HG03469 (cell line): ENCODE data around the gene SFXN5.

Source experiments
- ATAC-seq: cut with Tn5 transposase; IDR thresholded peaks from one replicate; pipeline ENCODE4 v1.9.1; 2021; ENCODE audit warnings: mild to moderate bottlenecking, moderate library complexity, moderate number of reproducible peaks; ENCODE audit not compliant: unreplicated experiment

The SFXN5 gene

DNA sequence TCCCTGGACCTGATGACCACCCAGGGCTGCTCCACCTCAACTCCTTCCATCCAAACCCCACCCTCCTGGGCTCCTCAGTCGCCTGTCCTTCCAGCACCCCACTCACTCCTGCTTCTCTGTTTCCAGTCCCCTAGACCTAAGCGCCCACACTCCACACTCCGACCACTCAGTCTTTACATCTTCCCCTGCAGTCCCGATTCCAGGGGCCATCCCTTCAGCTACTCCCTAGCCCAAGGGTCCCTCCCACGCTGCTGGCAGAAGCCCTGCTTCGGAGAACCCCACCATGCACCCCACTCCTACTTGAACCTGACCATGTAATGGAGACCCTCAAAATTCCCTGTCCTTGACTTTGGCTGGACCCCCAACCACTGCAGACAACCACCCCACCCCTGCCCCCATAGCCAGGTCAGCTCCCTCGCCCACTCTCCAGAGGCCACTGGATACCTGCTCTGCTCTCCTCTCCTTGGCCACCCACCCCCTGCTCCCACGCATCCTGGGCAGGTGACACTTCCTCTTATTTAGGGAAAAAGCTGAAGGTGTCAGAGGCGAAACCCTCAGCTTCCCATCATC is 126.0 kb downstream of the SFXN5 start:
- no peak for ATAC-seq

DNA sequence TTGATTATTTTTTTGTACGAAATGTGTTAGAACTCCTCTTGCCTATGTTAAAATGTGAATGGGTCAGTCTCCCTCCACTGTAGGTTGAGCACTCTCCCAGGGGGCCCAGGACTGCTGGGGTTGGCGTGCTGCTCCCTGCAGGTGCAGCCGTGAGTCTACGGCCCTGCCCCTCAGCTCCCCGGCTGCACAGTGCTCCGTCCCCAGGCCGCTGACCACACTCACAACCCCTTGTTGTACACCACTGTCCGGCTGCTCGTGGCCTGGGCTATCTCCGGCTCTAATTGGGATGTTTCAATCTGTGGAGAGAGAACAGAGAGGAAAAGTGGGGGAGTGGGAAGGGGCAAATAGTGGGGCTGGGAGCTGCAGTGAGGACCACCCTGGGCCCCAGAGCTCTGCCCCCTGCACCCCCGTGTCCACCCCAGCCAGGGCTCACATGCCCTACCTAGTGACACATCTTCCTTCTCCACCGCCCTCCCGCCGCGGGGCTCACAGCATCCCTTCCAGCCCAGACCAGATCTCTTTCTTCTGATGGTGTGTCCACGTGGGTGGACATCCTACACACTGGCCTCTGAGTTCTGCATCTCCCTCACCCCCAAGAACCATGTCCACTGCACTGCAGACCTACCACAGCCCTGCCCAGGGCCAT is 126.6 kb downstream of the SFXN5 start:
- no peak for ATAC-seq

DNA sequence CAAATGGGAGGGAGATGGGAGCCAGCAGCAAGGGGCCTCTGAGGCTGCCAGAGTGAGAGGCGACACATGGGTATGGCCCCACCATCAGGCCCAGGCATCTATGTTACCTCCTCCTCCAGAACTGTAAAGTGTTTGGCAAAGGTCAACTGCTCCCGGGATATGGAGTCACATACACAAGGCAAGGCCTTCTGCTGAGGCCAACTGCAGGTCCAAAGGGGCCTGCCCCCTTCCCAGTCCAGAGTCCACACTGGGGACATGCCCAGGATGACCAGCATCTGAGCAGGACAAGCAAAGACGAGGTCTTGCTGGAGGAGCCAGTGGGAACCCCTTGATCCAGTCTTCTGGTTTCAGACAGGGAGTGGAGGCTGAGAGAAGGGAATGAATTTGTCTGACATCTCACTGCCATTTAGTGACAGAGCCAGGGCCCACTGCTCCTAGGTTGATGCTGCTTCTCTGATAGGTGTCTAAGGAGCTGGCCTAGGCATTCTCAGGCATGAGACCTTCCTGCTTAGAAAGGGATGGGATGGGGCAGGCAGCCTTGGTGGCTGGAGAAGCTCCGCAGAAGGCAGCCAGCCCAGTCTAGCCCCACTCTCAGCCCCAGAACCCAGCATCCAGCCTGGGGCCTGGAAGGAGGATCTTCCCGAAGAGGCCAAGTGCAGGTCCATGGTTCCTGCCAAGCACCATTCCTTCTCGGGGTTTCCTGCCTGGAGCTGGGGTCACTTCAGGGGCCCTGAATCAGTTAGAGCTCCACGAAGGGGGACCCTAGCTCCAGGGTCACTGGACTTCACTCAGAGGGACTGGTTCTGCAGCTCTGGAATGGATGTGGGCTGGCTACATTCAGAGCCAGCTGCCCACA is 127.7 kb downstream of the SFXN5 start:
- no peak for ATAC-seq

DNA sequence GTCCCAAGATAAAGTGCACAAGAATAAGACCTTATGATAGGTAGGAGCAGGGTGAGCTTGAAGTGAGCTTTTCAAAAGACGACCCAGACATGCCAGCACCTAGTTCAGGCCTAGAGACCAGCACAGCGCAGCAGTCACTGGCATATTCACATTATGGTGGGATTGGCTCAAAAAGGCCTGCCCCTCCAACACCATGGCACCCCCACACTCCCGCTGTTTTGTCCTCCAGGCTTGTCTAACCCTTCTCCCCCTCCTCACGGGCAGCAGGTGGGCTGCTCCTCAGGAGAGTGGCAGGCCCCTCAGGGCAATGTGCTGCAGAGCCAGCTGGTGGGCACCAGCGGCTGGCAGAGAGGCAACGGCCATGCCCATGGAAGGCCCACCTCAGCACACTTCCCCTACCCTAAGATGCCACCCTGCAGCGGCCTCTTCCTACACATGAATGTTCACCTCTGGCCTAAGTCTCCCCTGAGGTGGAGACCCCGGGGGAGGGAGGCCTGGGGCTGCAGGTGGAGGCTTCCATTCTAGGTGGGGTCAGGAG is 128.6 kb downstream of the SFXN5 start:
- ATAC-seq = no peak

DNA sequence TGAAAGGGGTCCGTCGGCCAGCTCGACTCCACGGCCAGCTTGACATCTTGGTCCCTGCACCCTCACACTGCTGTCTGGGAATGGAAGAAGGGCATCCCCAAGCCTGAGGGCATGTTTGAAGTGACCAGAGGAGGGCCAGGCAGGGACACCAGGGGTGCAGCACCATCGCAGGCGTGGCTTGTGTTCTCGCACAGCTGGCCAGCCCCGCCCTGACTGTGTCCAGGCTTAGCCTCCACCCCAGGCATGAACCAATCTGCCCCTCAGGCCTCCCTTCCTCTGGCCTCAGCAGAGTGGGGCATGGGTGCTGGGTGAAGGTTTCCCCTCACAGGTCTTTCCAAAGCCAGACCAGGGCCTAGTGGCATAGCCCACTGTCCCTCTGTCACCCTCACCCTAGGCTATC is 129.2 kb downstream of the SFXN5 start:
- ATAC-seq = no peak

DNA sequence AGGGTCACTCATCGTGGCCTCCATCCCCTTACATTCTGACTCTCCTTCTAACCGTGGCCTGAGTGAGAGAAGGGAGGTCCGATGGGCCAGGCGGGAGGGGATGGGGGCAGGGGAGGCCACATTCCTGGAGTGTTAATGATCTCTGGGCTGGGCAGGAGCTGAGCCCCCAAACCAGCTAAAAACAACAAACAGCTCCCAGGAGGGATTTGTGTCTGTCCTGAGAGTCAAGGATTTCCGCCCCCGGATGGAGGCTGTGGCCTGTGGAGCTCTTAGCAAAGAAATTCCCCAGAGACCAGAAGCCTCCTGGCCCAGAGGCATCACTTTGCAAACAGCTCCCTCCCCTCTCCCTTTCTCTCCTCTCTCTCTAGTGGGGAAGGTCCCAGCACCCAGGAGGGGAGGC is 130.7 kb downstream of the SFXN5 start:
- ATAC-seq = no peak

DNA sequence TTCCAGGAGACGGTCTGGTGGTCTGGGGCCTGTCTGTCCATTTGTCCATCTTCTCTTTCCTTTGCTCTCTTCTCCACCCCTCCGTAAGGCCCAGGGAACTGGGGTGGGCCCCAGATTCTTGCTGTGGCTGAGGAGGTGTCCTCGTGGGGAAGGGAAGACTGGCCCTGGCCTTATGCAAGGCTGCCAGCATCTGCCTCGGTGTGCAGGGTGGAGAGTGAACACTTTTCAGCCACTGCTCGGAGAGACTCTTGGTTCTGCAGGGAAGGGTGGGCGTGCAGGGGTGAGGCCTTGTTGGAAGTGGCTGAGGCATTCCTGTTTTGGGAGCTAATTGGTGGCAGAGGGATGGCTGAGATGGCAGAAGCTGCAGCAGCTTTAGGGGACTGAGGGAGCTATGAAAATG is 131.2 kb downstream of the SFXN5 start:
- no peak for ATAC-seq

DNA sequence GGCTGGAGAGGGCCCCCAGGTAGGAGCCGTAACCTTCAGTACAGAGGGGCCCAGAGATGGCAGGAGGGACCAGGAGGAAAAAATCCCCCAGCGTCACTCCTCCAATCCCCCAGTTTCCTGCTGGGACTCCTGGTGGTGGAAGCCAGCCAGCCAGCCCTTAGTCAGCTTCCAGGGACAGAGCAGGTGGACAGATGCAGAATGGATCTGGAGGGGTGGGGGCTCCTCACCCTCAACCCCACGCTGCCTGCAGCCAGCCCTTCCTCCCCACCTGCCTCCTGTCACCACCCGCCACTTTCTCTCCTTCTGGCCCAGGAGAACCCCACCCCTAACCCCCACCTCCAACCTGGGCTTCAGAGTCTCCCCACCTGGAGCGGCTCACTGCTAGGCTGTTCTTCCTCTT is 133.1 kb downstream of the SFXN5 start:
- ATAC-seq = no peak

DNA sequence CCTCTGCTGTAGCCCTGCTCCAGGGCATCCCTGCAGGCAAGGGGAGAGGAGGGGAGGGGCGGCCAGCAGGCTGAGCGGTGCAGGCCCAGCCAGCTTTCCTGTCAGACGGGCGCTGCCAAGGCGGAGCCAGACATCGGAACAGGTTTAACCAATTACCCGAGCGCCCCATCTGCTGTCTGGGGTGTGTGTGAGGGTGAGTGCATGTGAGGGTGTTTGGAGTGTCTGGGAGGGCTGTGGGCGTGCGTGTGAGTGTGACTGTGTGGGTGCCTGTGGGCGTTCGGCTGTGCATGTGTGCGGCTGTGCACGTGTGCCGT is 134.2 kb downstream of the SFXN5 start:
- ATAC-seq = no peak

DNA sequence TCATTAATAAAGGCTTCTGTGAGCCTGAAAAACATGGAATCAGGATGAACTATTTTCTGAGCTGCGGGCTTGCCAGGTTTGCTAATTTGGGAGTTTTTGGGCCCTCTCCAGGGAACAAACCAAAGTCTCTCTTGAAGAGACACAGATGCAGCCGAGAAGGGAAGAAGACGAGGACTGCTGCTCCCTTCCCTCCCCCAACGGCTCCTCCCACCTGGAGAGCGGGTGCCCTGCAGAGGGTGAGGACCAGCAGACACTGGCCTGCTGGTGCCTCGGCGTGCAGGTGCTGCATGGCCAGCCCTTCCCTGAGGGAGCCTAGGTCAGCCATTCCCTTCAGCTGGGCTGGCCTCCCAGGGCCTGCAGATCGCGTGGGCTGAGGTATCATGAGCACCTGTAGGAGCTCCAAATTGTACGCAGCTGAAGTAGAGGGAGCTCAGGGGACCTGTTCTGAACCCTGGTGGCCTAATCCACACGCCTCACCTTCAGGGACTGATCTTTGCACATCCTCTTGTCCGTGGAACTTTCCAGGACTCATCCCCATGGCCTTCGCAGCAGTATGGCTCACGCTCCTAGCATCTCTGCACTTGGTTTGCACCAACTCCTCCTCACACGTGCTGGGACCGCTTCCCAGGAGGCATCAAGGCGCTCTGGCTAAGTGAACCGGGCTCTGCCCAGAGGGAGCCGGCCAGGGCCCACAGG is 134.7 kb downstream of the SFXN5 start:
- no peak for ATAC-seq

DNA sequence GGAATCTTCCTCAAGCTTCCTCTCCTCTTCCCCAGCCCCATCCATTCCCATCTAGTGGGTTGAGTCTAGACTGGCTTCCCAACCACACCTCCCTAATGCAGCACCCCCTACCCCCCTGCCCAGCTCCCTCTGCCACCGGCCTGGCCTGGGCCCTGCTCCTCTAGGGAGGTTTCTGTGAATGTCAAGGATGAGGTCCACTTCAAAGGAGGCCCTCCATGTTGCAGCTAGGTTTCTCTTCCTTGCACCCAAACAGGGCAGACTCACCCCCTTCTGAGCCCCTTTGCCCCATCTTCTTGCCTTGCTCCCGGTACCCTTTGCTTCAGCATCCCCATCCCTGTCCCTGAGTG is 135.9 kb downstream of the SFXN5 start:
- no peak for ATAC-seq

DNA sequence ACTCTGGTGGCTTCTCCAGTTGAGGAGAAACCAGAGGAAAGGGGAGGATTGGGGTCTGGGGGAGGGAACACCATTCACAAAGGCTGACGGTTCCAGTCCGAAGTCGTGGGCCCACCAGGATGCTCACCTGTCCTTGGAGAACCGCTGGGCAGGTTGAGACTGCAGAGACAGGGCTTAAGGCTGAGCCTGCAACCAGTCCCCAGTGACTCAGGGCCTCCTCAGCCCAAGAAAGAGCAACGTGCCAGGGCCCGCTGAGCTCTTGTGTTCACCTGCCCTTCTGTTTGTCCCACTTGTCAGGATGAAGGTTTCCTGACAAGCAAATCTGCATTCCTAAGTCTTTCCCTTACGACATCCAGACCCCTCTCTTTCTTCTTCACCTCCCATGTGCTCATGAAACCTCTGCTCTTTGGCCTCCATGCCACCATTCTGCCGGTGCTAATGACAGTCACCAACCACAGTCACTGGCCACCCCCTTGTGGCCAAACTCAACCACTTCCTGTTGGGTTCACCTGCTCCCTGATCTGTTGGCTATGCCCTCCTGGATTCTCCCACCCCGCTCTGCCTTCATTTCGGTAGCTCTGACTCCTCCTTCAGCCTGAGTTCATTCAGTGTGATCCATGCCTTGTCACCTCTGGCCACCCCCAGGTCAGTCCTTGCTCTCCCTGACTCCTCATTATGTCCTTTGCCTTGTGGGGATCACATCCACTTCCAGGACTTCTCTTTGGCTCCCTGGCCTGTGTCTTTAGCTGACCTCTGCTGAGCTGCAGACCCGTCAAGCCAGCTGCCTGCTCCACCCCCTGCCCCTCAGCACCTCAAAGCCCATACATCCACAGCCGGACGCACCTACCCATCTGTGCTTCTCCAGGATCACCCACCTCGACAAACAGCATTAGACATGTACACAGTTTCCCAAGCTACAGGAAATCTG is 136.6 kb downstream of the SFXN5 start:
- ATAC-seq = no peak

DNA sequence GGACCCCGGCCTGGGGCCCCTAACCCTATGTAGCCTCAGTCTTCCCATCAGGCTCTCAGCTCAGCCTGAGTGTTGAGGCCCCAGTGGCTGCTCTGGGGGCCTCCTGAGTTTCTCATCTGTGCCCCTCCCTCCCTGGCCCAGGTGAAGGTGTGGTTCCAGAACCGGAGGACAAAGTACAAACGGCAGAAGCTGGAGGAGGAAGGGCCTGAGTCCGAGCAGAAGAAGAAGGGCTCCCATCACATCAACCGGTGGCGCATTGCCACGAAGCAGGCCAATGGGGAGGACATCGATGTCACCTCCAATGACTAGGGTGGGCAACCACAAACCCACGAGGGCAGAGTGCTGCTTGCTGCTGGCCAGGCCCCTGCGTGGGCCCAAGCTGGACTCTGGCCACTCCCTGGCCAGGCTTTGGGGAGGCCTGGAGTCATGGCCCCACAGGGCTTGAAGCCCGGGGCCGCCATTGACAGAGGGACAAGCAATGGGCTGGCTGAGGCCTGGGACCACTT is 137.8 kb downstream of the SFXN5 start:
- no peak for ATAC-seq

DNA sequence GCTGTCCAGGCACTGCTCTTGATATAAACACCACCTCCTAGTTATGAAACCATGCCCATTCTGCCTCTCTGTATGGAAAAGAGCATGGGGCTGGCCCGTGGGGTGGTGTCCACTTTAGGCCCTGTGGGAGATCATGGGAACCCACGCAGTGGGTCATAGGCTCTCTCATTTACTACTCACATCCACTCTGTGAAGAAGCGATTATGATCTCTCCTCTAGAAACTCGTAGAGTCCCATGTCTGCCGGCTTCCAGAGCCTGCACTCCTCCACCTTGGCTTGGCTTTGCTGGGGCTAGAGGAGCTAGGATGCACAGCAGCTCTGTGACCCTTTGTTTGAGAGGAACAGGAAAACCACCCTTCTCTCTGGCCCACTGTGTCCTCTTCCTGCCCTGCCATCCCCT is 138.3 kb downstream of the SFXN5 start:
- no peak for ATAC-seq

DNA sequence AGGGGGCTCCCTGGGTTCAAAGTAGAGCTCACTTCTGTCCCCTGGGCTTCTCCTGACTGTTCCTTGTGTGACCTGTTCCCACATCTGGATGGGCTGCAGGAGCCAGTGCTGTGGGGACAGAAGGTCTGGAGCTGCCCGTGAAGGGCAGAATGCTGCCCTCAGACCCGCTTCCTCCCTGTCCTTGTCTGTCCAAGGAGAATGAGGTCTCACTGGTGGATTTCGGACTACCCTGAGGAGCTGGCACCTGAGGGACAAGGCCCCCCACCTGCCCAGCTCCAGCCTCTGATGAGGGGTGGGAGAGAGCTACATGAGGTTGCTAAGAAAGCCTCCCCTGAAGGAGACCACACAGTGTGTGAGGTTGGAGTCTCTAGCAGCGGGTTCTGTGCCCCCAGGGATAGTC is 138.7 kb downstream of the SFXN5 start:
- no peak for ATAC-seq

DNA sequence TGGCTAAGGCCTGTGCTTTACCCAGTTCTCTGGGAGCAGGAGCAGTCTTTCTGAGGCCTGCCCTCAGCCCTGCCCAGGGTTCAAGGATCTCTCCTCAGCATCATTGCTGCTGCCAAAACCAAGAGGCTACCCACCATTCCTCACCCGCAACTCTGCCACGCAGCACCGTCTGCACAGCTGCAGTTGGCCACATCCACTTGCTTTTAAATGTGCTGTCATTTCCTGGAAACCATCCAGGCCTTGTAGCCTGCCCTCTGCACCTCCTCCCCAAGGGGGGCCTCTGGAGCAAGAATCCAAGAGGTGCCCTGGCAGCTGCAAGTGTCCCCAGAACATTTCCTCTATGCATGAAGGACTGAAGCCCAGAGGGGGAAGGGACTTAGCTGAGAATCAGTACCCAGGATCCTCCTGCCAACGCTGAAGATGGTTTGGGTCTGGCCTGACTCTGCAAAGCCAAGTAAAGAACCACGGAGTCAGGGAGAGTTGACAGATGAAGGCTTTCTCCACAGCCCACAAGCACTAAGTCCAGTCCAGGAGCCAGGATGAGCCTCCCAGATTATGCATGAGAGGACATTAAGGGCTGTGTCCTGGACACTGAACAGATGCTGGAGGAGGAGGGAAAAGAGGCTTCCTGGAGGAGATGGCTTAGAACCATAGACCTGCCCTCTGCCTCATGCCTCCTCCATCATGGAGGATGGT is 139.3 kb downstream of the SFXN5 start:
- ATAC-seq = no peak

DNA sequence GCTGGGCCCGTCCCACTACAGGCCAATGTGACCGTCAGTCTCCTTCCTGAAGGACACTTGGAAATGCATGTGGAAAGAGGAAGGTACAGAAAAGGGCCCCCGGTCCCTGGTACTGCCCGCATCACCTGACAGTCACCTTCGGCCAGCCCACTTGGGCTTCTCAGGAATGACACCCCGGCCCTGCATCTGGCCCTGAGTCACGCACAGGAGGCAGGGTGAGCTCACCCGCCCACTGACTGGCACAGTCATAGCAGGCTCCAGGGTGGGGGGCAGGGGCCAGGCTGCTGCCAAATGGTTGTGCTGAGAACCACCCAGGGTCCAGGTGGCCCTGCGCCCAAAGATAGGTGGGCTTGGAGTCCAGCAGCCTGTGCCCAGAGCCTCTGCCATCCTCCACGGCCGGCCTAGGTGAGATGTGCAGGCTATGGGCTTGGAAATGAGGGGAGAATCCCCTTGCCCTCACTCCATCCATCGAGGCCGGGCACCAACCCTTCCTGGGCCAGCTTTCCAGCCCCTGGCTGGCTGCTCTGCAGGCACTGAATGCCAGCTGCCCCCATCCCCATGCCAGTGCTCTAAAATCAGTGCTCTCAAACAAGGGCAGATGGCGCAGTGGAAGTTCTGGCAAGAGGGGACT is 140.1 kb downstream of the SFXN5 start:
- no peak for ATAC-seq

DNA sequence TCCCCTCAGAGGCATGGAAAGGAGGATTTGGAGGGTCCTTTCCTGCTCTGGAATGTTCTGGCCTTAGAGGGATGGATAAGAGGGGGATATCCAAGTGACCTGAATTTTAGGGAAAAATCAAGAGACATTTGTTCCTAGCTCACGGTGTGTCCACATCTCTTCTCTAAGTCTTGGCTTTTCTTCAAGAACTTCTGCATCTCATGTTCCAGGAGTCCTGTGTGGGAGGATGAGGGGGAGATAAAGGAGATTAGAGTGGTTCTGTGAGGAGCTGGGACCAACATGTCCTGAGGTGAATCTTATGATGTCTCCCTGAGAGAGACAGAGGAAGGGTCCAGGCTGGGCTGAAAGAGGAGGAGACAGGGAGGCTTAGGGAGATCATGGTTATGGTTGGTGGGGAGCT is 142.5 kb downstream of the SFXN5 start:
- ATAC-seq = no peak
